NCI-H2029 treated with DMSO at 0.1 percent for 48 hours (cell line): Measurements from ENCODE around the gene TMPRSS12.
"Not testable (repeated sequence)": the region's sequence is repeated elsewhere in the genome, so short reads cannot be mapped to it uniquely, and the experiment has no call there.

ENCODE experiments used
- DNase-seq: peaks from one replicate; lab custom pipeline; 2025; lab: John Stamatoyannopoulos, UW

Gene TMPRSS12, protein sequence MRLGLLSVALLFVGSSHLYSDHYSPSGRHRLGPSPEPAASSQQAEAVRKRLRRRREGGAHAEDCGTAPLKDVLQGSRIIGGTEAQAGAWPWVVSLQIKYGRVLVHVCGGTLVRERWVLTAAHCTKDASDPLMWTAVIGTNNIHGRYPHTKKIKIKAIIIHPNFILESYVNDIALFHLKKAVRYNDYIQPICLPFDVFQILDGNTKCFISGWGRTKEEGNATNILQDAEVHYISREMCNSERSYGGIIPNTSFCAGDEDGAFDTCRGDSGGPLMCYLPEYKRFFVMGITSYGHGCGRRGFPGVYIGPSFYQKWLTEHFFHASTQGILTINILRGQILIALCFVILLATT

DNA sequence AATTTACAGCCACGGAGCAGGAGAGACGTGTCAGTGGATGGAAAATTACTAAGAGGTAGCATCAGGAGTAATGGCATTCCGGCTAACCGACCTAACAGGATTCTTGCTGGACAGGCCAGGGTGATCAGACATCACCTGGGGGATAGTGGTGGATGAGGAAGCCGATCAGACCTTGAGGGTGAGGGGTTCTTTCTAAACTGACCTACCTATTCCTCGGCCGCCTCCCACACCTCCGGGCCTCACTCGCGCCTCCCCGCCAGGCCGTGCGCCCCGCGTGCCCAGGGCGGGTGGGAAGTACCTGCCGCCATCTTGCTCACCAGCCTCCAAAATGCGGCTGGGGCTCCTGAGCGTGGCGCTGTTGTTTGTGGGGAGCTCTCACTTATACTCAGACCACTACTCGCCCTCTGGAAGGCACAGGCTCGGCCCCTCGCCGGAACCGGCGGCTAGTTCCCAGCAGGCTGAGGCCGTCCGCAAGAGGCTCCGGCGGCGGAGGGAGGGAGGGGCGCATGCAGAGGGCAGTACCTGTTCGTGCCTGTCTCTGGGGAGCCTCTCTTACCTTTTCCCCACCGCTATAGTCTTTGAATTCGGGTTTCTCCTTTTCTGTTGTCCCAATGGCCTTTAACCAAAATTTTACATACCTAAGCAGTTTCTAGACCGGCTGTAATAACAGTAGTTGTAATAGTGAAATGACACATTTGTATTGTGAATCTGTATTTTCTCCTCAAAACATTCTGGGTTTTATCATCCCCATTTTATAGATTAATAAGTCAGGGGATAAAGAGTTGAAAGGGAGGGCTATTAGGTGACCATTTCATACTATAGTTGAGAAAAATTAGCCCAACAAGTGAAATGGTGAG lies at the start of gene TMPRSS12:
Gene TMPRSS12 (plus strand): TSS at position 290 of the 857 bp plus-strand sequence. CDS start 39 bp downstream, at position 329.
- no peak for DNase-seq

- DNase-seq: no peak
Measured at GRCh38 chr12:50799908-50800307, 42.8 kb upstream of the TMPRSS12 start.

- DNase-seq: no peak
Measured at GRCh38 chr12:50803230-50803875, 39.4 kb upstream of the TMPRSS12 start.

DNA sequence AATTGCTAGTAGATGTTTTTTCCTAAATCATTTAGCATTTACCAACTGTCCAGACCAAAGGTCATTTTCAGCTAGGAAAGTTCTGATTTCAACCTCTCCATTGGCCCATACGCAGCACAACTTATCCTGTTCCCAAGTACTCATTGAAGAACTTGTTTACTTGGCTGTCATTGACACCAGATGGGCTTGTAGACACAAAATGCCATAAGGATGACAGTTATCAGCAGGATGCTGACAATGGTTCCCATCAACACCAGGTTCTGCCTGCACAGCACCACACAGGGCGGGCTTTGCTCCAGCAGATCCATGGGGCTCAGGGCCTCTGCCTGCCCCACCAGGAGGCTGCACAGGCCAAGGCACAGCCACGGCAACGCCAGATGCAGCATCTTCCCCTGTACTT lies 36.5 kb upstream of the TMPRSS12 start:
- no peak for DNase-seq

DNA sequence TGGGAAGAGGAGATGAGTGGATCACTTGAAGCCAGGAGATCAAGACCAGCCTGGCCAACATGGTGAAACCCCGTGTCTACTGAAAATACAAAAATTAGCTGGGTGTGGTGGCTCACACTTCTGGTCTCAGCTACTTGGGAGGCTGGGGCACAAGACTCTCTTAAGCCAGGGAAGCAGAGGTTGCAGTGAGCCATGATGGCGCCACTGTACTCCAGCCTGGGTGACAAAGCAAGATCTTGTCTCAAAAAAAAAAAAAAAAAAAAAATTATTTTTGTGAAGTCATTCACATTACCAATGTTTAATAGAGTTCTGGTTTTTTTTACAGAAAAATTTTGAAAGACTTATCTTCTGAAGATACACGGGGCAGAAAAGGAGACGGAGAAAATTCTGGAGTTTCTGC lies 33.6 kb upstream of the TMPRSS12 start:
- not testable (repeated sequence) for DNase-seq

DNA sequence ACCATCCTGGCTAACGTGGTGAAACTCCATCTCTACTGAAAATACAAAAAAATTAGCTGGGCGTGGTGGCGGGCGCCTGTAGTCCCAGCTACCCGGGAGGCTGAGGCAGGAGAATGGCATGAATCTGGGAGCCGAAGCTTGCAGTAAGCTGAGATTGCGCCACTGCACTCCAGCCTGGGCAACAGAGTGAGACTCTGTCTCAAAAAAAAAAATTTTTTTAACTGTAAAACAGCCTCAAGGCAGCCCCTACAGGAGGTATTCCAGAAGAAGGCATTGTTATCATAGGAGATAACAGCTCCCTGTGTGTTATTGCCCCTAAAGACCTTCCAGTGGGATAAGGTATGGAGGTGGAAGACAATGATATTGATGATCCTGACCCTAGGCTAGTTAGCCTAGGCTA lies 27.8 kb upstream of the TMPRSS12 start:
- not testable (repeated sequence) for DNase-seq

GRCh38 chr12:50820177-50820576 lies 22.5 kb upstream of the TMPRSS12 start:
- DNase-seq: no peak

GRCh38 chr12:50822082-50822481 lies 20.6 kb upstream of the TMPRSS12 start:
- DNase-seq: no peak

- DNase-seq: not testable (repeated sequence)
Measured at GRCh38 chr12:50823724-50824123, 19.0 kb upstream of the TMPRSS12 start.

- DNase-seq: no peak
Measured at GRCh38 chr12:50824914-50825313, 17.8 kb upstream of the TMPRSS12 start.

DNA sequence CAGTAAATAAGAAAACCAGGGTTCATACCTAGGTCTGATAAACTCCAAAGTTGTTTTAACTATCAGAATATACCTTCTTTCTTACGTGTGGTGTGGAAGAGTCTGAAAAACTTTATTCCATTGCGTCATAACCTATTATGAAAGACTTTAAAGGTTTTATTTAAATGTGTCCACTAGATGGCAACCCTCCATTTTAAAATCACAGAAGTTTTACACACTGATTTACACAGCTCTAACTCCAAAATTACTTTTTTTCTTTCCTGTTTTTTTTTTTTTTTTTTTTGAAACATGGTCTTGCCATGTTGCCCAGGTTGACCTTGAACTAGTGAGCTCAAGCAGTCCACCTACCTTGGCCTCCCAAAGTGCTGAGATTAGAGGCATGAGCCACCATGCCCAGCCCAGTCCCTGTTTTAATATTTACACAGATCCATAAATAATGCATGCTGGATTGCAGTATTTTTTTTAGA lies 17.3 kb upstream of the TMPRSS12 start:
- peak; percentile 18 for DNase-seq

GRCh38 chr12:50828121-50828520 lies 14.6 kb upstream of the TMPRSS12 start:
- DNase-seq: no peak

- DNase-seq: no peak
Measured at GRCh38 chr12:50828886-50829285, 13.8 kb upstream of the TMPRSS12 start.

GRCh38 chr12:50833801-50834200 lies 8.9 kb upstream of the TMPRSS12 start:
- not testable (repeated sequence) for DNase-seq

DNA sequence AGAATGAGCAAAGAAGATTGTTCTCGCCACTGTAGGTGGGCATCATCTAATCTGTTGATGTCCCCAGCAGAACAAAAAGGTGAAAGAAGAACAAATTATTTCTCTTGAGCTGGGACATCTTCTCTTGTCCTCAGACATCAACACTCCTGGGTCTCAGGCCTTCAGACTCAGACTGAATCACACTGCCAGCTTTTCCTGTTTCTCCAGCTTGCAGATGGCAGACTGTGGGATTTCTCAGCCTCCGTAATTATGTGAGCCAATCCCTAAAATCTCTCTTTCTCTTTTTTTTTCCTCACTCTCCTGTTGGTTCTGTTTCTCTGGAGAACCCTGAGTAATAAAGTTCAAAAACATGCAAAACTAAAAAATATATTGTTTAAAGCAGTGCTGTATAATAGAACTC lies 3.7 kb upstream of the TMPRSS12 start:
- DNase-seq: no peak

DNA sequence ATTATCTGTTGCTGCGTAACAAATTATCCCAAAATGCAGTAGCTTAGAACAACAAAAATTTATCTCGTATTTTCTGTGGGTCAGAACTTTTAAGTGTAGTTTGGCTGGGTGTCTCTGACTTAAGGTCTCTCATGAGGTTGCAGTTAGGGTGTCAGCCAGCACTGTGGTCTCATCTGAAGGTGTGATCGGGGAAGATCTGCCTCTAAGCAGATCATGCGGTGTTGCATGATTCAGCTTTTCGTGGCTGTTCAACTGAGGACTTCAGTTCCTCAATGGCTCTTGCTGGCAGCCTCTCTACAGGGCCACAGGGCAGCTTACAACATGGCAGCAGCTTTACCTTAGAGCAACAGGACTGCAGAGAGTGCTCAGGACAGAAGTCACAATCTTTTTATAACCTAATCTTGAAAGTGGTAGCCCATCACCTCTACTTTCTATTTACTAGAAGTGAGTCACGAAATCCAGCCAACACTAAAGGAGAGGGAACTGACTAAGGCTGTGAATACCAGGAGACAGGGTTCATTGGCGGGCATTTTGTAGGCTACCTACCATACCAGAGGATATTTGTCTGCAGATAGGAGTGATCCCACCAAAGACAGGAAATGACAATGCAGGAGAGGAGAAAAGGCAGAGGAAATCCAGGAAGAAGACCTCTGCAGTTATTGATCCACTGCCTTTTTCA lies 1.8 kb upstream of the TMPRSS12 start:
- no peak for DNase-seq

GRCh38 chr12:50841716-50842531 lies 802 bp upstream of the TMPRSS12 start:
- no peak for DNase-seq

- DNase-seq: no peak
Measured at GRCh38 chr12:50845021-50845647, 2.4 kb downstream of the TMPRSS12 start.

GRCh38 chr12:50848963-50849362 lies 6.2 kb downstream of the TMPRSS12 start:
- no peak for DNase-seq

DNA sequence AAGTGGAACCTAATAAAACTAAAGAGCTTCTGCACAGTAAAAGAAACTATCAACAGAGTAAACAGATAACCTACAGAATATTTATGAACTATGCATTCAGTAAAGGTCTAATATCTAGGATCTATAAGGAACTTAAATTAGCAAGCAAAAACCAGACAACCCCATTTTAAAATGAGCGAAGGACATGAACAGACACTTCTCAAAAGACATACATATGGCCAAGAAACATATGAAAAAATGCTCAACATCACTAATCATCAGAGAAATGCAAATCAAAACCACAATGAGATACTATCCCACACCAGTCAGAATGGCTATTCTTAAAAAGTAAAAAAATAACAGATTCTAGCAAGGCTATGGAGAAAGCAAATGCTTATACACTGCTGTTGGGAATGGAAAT lies 12.5 kb downstream of the TMPRSS12 start:
- not testable (repeated sequence) for DNase-seq
